Medulla oblongata (tissue), 1 donor: ENCODE data around the gene ZSCAN31.
"Not testable (repeated sequence)": the region's sequence is repeated elsewhere in the genome, so short reads cannot be mapped to it uniquely, and the experiment has no call there.

Experiments
- DNase-seq: peaks from one replicate; pipeline ENCODE4 v3.0.0-alpha.2; 2015; ENCODE audit errors: extremely low spot score

The ZSCAN31 gene

GRCh38 chr6:28317866-28318265, 18.1 kb downstream of the ZSCAN31 start:
- not testable (repeated sequence) for DNase-seq

- DNase-seq = no peak
These were observed 20.3 kb downstream of the ZSCAN31 start for GRCh38 chr6:28315628-28316027.

DNA sequence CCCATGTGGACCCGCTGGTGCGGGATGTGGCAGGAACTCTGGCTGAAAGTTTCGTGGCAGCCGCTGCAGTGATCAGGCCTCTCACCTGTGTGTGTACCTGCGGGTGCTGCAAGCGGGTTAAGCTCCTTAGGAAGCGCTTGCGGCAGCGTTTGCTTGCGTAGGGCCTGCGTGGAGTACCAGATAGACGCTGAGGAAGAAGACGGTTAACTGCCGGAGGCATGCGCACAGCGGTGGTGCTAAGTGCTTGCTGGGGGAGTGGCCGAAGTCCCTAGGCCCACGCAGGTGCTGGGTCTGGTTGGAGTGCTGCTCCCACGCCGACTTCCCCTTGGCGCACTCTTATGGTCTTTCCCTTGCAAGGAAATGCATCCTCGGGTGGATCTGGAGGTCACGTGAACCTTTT, 23.0 kb downstream of the ZSCAN31 start:
- DNase-seq = no peak

- no peak for DNase-seq
These were observed 24.7 kb downstream of the ZSCAN31 start for GRCh38 chr6:28311139-28311823.

DNA sequence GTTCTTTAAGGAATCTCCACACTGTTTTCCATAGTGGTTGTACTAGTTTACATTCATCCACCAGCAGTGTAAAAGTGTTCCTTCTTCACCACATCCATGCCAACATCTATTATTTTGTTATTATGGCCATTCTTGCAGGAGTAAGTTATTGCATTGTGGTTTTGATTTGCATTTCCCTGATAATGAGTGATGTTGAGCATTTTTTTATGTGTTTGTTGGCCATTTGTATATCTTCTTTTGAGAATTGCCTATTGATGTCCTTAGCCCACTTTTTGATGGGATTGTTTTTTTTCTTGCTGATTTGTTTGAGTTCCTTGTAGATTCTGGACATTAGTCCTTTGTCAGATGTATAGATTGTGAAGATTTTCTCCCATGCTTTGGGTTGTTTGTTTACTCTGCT, 29.6 kb downstream of the ZSCAN31 start:
- DNase-seq = not testable (repeated sequence)

- no peak for DNase-seq
These were observed 32.4 kb downstream of the ZSCAN31 start for GRCh38 chr6:28303570-28303969.

- no peak for DNase-seq
These were observed 39.4 kb downstream of the ZSCAN31 start for GRCh38 chr6:28296520-28297060.

DNA sequence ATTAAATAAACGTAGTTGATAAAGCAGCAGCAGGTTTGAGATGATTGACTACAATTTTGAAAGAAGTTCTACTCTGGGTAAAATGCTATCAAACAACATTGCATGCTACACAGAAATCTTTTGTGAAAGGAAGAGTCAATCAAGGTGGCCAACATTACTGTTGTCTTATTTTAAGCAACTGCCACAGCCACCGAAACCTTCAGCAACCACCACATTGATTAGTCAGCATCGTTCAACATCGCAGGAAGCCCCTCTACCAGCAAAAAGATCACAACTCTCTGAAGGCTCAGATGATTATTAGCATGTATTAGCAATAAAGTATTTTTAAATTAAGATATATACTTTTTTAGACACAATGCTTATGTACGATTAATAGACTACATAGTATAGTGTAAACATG, 40.6 kb downstream of the ZSCAN31 start:
- no peak for DNase-seq

GRCh38 chr6:28291573-28291972, 44.4 kb downstream of the ZSCAN31 start:
- DNase-seq = no peak

- DNase-seq = no peak
These were observed 53.0 kb downstream of the ZSCAN31 start for GRCh38 chr6:28282926-28283325.

DNA sequence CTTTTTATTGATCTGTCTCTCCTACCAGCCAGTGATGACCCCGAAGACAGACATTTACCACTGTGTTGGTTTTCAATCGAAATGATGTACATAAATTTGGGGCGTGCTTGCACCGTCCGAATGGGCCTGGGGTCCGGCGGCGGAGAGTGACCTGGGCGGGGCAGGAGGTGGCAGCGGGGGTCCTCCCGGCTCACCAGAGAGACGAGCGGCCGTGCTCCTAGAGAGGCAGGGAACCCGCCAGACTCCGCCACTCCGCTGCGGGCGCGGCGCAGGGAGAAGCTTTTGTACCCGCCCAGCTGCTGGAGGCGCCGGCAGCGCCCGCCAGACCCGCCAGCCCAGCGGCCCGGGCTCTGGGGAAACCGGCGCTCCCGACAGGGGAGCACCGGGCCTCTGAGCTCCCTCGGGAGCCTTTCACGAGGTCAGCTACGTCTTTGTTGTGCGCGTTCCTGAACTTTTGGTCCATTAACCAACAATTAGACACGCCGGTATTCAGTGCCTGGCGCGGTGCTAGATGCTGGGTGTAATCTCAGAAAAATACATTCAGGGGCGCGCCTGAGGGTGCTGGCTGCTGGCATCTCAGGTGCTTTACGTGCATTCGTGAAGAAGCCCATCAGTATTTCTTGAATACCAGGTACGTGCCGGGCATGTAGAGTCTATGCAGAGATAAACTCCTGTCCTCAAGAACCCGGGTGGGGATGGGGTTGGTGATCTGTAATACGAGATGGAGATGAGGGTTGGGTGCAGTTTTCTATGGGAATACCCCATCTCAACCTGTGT, 54.5 kb downstream of the ZSCAN31 start, which contains the start of gene PGBD1:
TSS of gene PGBD1 (plus strand) at position 285 of the 777 bp plus-strand sequence. CDS start 2,242 bp downstream, outside the sequence.
- peak; percentile 50 for DNase-seq

DNA sequence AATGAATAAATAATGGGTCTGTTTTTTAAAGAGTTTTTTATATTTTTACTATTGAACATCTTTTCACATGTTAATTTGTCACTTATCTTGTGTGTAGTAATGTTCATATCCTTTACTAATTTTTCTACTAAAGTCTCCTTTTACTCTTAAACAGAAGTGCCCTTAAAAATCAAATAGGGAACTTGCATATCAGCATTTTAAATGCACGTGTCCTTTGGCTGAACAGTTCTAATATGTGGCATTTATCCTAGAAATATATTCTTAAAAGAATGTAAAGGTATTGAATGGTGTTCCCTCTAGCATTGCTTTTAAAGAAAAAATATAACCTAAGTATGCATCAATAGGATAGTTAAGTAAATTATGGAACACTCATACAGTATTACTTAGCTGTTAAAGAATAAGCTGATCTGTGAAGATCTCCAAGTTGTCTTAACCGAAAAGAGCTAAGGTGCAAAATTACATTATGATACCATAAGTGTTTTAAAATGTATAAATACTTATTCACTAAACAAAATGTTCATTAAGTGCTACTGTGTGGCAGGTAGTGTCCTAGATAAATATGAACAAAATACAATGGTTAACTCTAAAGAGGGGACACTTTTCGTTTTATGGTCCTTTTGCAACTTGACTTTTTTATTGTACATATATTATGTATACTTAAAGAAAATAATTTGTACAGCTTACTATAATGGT, 55.2 kb downstream of the ZSCAN31 start:
- no peak for DNase-seq

- no peak for DNase-seq
These were observed 58.2 kb downstream of the ZSCAN31 start for GRCh38 chr6:28277746-28278145.

DNA sequence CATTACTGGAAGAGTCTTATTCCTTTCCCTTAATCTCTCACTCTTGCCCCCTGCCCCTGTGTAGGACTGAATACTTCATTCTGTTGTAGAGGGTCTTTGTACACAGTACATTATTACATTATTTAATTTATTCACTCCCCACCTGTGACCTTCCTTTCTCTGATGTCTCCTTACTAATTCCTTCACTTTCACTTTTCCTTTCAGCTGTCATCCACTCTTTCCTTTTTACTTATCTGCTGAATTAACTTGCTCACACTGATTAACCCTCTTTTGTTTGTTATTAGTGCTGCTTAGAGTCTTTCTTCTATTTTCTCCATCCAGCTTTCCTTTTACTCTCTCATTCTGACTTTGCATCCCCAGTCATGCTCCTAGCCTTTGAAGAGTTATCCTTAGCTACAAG, 61.1 kb downstream of the ZSCAN31 start:
- DNase-seq = no peak
